ENCODE data around the gene SCGB1D2.
A peak's percentile ranks its signal among the peaks of the same experiment; 100 is the strongest.
"Not testable (repeated sequence)": the region's sequence is repeated elsewhere in the genome, so short reads cannot be mapped to it uniquely, and the experiment has no call there.

The SCGB1D2 gene, protein sequence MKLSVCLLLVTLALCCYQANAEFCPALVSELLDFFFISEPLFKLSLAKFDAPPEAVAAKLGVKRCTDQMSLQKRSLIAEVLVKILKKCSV

DNA sequence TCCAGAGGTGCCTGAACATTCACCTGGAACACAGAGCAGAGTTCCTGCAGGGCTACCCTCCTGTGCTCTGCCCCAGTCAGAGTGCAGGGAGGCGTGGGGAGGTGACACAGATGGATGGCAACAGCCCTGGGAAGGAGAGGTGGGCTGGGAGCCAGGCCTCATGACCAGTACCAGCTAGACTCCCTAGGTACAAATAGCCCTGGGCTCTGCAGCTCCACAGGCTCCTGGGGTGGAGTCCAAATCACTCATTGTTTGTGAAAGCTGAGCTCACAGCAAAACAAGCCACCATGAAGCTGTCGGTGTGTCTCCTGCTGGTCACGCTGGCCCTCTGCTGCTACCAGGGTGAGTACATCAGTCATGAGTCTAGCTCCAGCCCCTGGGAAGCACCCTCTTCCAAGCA is at the start of gene SCGB1D2:
SCGB1D2 (plus strand) TSS at position 219 of the 400 bp plus-strand sequence; CDS start at position 288, 69 bp downstream.
- Histone ChIP-seq H3K9ac (ENCODE audit: low read depth, low read length) (no peak within 1 kb of the TSS), H3K36me3 (ENCODE audit: control insufficient read depth, insufficient read depth, low read length) (no peaks in the 10 kb centered on the region), H3K4me1 (ENCODE audit: control insufficient read depth, insufficient read depth, low read length) (peaks cover 3% of the 10 kb centered on the region), H3K9me3 (ENCODE audit: control insufficient read depth, insufficient read depth, low read length) (no peaks in the 10 kb centered on the region), H3K27me3 (ENCODE audit: control insufficient read depth, insufficient read depth, low read length) (no peaks in the 10 kb centered on the region), H3K4me3 (ENCODE audit: low read depth, low read length) (no peak within 1 kb of the TSS)

DNA sequence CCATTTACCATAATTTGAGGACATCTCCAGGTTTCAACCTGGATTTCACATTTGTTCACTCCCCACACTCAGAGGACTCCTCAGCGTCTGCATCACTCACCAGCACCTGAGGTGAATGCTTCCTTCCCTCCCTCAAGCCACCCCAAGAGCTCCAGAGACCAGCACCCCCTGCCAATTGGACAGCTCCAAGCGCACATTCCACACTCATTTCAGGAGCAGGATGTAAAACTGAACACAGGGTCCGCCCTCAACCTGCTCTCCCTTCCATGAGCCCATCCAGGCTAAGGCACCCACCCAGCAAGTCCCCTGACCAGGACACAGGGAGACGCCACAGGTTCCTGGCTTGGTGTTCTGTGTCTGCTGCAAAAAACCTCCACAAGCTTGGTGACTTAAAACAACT is 48.1 kb upstream of the SCGB1D2 start:
- Histone ChIP-seq H3K9ac (ENCODE audit: low read depth, low read length) (no peak overlapping the region), H3K36me3 (ENCODE audit: control insufficient read depth, insufficient read depth, low read length) (no peaks in the 10 kb centered on the region), H3K27me3 (ENCODE audit: control insufficient read depth, insufficient read depth, low read length) (no peaks in the 10 kb centered on the region), H3K4me3 (ENCODE audit: low read depth, low read length) (no peak overlapping the region), H3K9me3 (ENCODE audit: control insufficient read depth, insufficient read depth, low read length) (no peaks in the 10 kb centered on the region), H3K4me1 (ENCODE audit: control insufficient read depth, insufficient read depth, low read length) (peaks cover 6% of the 10 kb centered on the region)

DNA sequence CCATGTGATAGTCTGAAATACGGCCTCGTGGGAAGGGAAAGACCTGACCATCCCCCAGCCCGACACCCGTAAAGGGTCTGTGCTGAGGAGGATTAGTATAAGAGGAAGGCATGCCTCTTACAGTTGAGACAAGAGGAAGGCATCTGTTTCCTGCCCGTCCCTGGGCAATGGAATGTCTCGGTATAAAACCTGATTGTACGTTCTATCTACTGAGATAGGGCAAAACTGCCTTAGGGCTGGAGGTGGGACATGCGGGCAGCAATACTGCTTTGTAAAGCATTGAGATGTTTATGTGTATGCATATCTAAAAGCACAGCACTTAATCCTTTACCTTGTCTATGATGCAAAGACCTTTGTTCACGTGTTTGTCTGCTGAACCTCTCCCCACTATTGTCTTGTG is 47.0 kb upstream of the SCGB1D2 start:
- not testable (repeated sequence) for H3K36me3 ChIP-seq (ENCODE audit: control insufficient read depth, insufficient read depth, low read length); H3K27me3 ChIP-seq (ENCODE audit: control insufficient read depth, insufficient read depth, low read length); H3K9ac ChIP-seq (ENCODE audit: low read depth, low read length); H3K4me3 ChIP-seq (ENCODE audit: low read depth, low read length); H3K4me1 ChIP-seq (ENCODE audit: control insufficient read depth, insufficient read depth, low read length); H3K9me3 ChIP-seq (ENCODE audit: control insufficient read depth, insufficient read depth, low read length)

DNA sequence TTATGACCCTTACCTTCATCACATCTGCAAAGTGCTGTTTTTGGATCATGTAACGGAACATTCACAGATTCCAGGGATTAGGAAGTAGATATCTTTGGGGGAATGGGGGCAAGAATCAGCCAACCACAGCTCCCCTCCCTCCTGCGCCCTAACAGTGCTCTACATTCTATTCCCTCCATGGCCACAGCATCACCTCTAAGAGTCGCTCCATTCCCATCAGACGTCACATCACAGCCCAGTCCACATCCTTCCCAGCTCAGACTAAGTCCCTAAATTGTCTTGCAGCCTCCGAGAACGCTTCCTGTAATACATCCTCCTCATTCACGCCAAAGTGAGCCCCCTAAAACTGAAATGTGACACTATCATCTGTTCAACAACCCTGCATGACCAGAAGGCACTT is 46.1 kb upstream of the SCGB1D2 start:
- H3K4me3 ChIP-seq (ENCODE audit: low read depth, low read length): peak overlapping the region; percentile 1
- H3K9ac ChIP-seq (ENCODE audit: low read depth, low read length): no peak overlapping the region
- no peaks in the 10 kb centered on the region for H3K27me3 ChIP-seq (ENCODE audit: control insufficient read depth, insufficient read depth, low read length)
- H3K4me1 ChIP-seq (ENCODE audit: control insufficient read depth, insufficient read depth, low read length): peaks cover 6% of the 10 kb centered on the region
- no peaks in the 10 kb centered on the region for H3K36me3 ChIP-seq (ENCODE audit: control insufficient read depth, insufficient read depth, low read length)
- no peaks in the 10 kb centered on the region for H3K9me3 ChIP-seq (ENCODE audit: control insufficient read depth, insufficient read depth, low read length)

DNA sequence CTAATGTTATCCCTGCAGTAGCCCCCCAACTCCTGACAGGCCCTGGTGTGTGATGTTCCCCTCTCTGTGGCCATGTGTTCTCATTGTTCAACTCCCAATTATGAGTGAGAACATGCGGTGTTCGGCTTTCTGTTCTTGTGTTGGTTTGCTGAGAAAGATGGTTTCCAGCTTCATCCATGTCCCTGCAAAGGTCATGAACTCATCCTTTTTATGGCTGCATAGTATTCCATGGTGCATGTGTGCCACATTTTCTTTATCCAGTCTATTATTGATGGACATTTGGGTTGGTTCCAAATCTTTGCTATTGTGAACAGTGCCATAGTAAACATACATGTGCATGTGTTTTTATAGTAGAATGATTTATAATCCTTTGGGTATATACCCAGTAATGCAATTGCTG is 44.6 kb upstream of the SCGB1D2 start:
- not testable (repeated sequence) for H3K9ac ChIP-seq (ENCODE audit: low read depth, low read length); H3K4me1 ChIP-seq (ENCODE audit: control insufficient read depth, insufficient read depth, low read length); H3K27me3 ChIP-seq (ENCODE audit: control insufficient read depth, insufficient read depth, low read length); H3K4me3 ChIP-seq (ENCODE audit: low read depth, low read length); H3K36me3 ChIP-seq (ENCODE audit: control insufficient read depth, insufficient read depth, low read length); H3K9me3 ChIP-seq (ENCODE audit: control insufficient read depth, insufficient read depth, low read length)

DNA sequence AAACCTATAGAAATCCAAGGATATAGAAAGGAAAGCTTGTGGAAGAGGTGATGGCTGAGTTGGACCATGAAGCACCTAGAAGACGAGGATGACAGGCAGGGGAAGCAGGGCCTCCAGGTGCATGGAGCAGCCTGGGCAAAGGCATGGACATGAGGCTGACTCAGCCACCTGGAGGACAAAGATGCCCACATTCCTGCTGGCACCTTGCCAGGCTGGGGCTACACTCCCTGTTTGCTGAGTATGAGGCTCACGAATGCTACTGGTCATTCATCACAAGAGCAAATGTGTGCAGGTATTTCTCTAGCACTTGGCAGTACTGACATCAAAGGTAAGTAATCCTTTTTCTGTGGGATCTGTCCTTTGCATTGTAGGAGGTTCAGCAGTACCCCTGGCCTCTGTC is 40.7 kb upstream of the SCGB1D2 start:
- no peaks in the 10 kb centered on the region for H3K36me3 ChIP-seq (ENCODE audit: control insufficient read depth, insufficient read depth, low read length)
- H3K9me3 ChIP-seq (ENCODE audit: control insufficient read depth, insufficient read depth, low read length): no peaks in the 10 kb centered on the region
- H3K4me1 ChIP-seq (ENCODE audit: control insufficient read depth, insufficient read depth, low read length): no peaks in the 10 kb centered on the region
- no peak overlapping the region for H3K9ac ChIP-seq (ENCODE audit: low read depth, low read length)
- no peaks in the 10 kb centered on the region for H3K27me3 ChIP-seq (ENCODE audit: control insufficient read depth, insufficient read depth, low read length)
- no peak overlapping the region for H3K4me3 ChIP-seq (ENCODE audit: low read depth, low read length)

DNA sequence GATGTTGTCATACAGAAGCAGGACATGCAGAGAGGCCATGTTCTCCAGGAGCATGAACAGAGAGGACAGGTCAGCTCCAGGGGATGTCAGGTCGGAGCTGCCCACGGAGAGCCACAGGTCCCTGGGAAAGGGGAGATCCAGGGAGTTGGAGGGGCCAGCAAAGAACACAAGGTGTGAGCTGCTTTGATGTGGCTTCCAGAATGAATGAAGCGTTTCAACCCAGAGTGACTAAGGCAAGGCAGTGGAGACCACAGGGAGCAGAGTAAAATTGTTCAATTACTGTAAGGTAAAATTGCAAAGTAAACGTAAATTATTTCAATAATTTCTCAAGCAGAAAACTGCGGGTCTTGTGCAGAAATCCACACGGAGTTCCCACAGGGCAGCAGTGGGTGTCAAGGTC is 39.1 kb upstream of the SCGB1D2 start:
- H3K27me3 ChIP-seq (ENCODE audit: control insufficient read depth, insufficient read depth, low read length): no peaks in the 10 kb centered on the region

DNA sequence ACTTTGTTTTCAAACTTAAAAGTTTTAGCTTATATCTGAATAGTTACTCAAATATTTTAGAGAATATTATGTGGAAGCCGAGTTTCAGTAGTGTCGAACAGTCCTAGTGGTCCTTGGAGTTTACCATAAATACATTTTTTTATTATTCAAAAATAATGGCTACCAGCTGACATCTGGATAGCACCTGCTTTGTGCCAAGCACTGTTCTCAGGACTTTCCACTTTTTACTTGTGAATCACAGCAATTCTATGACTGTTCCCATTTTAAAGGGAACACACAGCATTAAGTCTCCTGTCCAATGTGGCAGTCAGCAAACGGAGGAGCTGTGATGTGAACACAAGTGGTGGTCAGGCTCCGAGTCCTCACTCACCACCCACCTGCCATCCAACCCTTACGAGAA is 37.6 kb upstream of the SCGB1D2 start:
- H3K36me3 ChIP-seq (ENCODE audit: control insufficient read depth, insufficient read depth, low read length): no peaks in the 10 kb centered on the region
- H3K4me1 ChIP-seq (ENCODE audit: control insufficient read depth, insufficient read depth, low read length): no peaks in the 10 kb centered on the region
- no peaks in the 10 kb centered on the region for H3K9me3 ChIP-seq (ENCODE audit: control insufficient read depth, insufficient read depth, low read length)
- H3K9ac ChIP-seq (ENCODE audit: low read depth, low read length): no peak overlapping the region
- no peaks in the 10 kb centered on the region for H3K27me3 ChIP-seq (ENCODE audit: control insufficient read depth, insufficient read depth, low read length)
- no peak overlapping the region for H3K4me3 ChIP-seq (ENCODE audit: low read depth, low read length)

More for the DNA sequence above, 39.1 kb upstream of the SCGB1D2 start:
- H3K9me3 ChIP-seq (ENCODE audit: control insufficient read depth, insufficient read depth, low read length): no peaks in the 10 kb centered on the region
- H3K4me3 ChIP-seq (ENCODE audit: low read depth, low read length): no peak overlapping the region
- no peak overlapping the region for H3K9ac ChIP-seq (ENCODE audit: low read depth, low read length)
- H3K4me1 ChIP-seq (ENCODE audit: control insufficient read depth, insufficient read depth, low read length): no peaks in the 10 kb centered on the region
- H3K36me3 ChIP-seq (ENCODE audit: control insufficient read depth, insufficient read depth, low read length): no peaks in the 10 kb centered on the region

DNA sequence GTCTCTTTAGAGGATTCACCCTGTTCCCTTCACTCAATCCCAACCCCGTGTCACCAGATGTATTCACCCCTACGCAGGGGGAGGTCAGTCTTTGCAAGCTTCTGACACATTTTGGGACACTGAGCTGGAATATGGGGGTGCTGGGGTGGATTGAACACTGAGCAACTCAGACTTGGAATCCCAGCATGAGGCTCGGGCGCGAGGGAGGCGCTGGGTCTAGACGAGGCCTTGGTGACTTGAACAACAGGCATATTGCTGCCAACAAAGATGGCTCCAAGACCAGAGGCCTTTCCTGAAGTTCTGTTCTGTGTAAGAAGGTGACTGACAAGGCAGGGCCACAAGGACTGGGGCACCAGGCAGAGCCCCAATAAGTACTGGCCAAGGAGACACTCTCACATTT is 36.6 kb upstream of the SCGB1D2 start:
- H3K4me1 ChIP-seq (ENCODE audit: control insufficient read depth, insufficient read depth, low read length): no peaks in the 10 kb centered on the region
- no peaks in the 10 kb centered on the region for H3K36me3 ChIP-seq (ENCODE audit: control insufficient read depth, insufficient read depth, low read length)
- H3K9ac ChIP-seq (ENCODE audit: low read depth, low read length): no peak overlapping the region
- no peaks in the 10 kb centered on the region for H3K27me3 ChIP-seq (ENCODE audit: control insufficient read depth, insufficient read depth, low read length)
- H3K4me3 ChIP-seq (ENCODE audit: low read depth, low read length): no peak overlapping the region
- no peaks in the 10 kb centered on the region for H3K9me3 ChIP-seq (ENCODE audit: control insufficient read depth, insufficient read depth, low read length)

DNA sequence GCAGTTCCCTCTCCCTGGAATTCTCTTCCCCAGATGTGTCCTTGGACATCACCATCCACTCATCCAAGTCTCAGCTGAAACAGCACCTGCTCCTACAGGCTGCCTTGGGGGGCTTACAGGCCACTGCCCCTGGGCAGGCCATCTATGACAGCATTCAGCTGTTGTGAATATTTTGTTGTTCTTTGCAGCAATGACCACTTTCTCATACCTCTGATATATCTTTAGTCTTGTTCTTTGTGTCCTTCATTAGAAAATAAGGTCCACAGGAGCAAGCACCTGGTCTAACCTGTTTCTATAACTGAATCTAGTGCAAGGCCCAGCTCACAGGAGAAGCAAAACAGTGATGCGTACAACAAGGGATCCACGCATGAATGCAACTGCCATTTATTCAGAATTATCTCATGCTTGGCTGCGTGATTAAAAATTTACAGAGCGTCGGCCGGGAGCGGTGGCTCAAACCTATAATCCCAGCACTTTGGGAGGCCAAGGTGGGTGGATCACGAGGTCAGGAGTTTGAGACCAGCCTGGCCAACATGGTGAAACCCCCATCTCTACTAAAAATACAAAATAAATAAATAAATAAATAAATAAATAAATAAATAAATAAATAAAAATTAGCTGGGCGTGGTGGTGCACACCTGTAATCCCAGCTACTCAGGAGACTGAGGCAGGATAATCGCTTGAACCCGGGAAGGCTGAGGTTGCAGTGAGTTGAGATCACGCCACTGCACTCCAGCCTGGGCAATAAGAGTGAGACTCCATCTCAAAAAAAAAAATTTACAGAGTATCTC is 35.6 kb upstream of the SCGB1D2 start:
- not testable (repeated sequence) for H3K9me3 ChIP-seq (ENCODE audit: control insufficient read depth, insufficient read depth, low read length); H3K4me1 ChIP-seq (ENCODE audit: control insufficient read depth, insufficient read depth, low read length); H3K36me3 ChIP-seq (ENCODE audit: control insufficient read depth, insufficient read depth, low read length); H3K9ac ChIP-seq (ENCODE audit: low read depth, low read length); H3K4me3 ChIP-seq (ENCODE audit: low read depth, low read length); H3K27me3 ChIP-seq (ENCODE audit: control insufficient read depth, insufficient read depth, low read length)

DNA sequence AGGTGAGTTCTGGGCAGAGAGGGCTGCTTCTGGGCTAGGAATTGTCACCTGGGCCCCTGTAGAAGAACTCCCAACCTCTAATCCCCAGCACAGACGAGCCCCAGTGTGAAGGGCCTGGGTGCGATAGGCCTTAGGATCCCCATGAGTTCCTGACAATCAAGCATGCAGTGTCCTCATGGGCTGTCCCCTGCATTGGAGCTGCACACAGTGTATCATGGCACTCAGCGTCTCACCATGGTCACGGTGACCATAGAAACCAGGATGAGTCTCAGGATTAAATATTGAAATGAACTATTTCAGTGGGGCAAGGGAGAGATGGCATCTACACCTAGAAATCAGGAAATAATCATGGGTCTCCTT is 33.3 kb upstream of the SCGB1D2 start:
- Histone ChIP-seq H3K27me3 (ENCODE audit: control insufficient read depth, insufficient read depth, low read length) (no peaks in the 10 kb centered on the region), H3K4me1 (ENCODE audit: control insufficient read depth, insufficient read depth, low read length) (no peaks in the 10 kb centered on the region), H3K4me3 (ENCODE audit: low read depth, low read length) (no peak overlapping the region), H3K36me3 (ENCODE audit: control insufficient read depth, insufficient read depth, low read length) (no peaks in the 10 kb centered on the region), H3K9ac (ENCODE audit: low read depth, low read length) (no peak overlapping the region), H3K9me3 (ENCODE audit: control insufficient read depth, insufficient read depth, low read length) (no peaks in the 10 kb centered on the region)

DNA sequence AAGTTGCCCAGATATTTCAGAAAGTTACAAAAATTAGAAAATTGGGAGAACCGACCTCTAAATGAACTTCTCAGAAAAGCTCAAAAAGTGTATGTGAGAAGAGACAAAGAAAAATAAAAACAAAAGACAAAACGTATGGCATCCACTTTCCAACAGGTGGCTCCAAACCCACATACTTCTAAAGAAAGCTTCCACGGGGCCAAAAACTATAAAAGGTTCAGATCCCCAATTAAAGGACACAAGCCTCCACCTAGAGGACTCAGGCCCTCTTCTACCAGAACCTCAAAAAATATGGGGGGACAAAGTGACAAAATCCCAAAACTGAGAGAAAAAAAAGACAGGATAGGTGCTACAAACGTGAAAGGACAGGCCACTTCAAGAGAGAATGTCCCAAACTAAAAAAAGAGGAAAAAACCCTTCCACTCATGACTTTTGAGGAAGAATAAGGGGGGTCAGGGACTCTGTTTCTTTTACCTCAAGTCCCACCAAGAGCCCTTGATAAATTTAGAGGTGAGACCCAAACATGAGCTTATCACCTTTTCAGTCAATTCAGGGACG is 24.8 kb upstream of the SCGB1D2 start:
- H3K4me1 ChIP-seq (ENCODE audit: control insufficient read depth, insufficient read depth, low read length): no peaks in the 10 kb centered on the region
- no peak overlapping the region for H3K4me3 ChIP-seq (ENCODE audit: low read depth, low read length)

More for the DNA sequence above, 24.8 kb upstream of the SCGB1D2 start:
- Histone ChIP-seq H3K36me3 (ENCODE audit: control insufficient read depth, insufficient read depth, low read length) (no peaks in the 10 kb centered on the region), H3K27me3 (ENCODE audit: control insufficient read depth, insufficient read depth, low read length) (no peaks in the 10 kb centered on the region), H3K9me3 (ENCODE audit: control insufficient read depth, insufficient read depth, low read length) (no peaks in the 10 kb centered on the region), H3K9ac (ENCODE audit: low read depth, low read length) (no peak overlapping the region)

All from iPS-15b (cell line).